Measurements from ENCODE around the gene PDLIM1.

PDLIM1 gene, protein sequence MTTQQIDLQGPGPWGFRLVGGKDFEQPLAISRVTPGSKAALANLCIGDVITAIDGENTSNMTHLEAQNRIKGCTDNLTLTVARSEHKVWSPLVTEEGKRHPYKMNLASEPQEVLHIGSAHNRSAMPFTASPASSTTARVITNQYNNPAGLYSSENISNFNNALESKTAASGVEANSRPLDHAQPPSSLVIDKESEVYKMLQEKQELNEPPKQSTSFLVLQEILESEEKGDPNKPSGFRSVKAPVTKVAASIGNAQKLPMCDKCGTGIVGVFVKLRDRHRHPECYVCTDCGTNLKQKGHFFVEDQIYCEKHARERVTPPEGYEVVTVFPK
- total RNA-seq: 0.24 to 0.46 (median 0.33) reads per million in 4 donors

DNA sequence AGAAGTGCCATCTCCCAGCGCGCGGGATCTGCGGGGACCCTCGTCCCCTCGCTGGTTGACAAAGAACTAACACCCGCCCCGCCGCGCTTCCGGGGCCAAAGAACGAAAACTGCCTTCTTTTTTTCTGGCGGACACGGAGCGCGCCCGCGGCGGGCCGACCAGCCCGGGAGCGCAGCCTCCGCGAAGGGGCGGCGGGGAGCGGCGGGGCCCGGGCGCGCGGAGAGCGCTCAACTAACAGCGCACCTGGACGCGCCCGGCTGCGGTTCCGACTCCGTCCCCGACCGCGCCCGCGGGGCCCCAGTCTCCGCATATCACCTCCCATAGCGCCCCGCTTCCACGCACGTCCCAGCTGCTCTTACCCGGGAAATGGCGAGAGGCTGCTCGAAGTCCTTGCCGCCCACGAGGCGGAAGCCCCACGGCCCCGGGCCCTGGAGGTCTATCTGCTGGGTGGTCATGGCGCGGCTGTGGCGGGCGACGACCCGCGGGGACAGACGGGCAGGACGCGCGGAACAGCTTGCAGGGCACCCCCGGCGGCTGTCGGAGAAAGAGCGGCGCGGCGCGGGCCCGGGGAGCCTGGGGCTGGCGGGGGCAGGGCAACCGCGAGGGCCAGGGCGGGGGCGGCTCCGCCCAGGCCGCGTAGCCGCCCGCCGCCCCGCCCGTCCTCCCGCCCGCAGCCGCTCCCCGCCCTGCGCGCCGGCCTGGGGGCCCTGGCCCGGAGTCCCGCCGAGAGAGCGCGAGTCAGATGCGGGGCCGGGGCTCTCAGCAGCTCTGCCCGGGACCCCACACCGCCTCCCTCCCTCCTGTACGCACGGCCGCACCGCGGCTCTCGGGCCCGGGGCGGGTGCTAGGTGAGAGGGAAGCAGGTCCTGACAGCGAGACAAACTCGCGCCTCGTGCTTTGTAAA, at the start of gene PDLIM1:
PDLIM1 (minus strand) TSS at position 543 of the 904 bp plus-strand sequence; CDS start at position 455, 88 bp downstream.
- DNase-seq: peak in 3 of 5 donors; percentile 5 to 45 (median 6)

- DNase-seq: no peak
Measured at GRCh38 chr10:95339863-95340262, 49.1 kb upstream of the PDLIM1 start.

DNA sequence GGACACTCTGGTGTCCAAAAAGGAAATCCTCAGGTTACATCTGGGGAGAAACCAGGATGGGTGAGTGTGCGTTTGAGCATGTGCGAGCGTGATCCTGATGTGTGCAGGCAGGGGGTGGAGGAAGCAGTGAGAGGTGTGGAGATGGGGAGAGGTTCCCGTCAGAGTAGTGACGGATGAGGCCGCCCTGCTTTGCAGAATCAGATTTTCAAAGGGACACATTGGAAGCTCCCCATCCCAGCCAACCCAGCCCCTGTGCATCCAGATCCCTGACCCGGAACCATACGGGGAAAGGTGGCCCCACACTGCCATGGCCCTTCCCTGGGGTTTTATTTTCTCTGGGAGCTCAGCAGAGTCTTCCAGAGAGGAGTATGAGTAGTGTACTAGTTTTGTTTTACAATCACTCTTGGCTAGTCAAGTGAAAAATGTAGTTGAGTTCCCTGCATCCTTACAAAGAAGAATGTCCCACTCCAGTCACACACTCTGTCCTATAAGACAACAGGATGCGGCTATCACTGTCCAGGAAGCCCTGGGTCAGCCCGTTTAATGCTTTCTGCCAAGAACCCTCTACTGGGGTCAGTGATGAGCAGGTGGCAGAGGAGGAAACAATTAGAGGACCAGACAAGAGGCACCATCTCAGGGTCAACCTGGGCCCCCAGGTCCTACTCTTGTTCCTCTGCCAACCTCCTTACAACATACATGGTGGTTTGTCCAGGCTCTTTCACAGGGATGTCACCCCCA, 46.8 kb upstream of the PDLIM1 start:
- DNase-seq: no peak

DNA sequence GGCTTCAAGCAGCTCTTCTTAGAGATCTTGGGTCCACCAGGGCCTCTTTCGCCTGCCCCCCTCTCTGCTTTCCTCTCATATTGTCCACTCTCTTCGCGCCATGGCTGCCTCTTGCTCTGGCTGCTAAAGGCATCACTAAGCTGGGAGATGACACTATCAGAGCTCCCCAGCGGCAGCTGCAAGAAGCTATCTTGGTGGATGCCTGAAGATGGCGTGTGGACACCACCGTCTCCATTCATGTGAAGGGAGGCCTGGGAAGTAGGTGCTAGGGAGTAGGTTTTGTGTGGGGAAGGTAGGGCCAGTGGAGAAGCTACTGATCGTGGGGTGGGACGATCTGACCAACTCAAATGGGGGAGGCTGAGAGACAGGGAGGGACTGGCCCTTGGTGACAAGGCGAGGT, 45.9 kb upstream of the PDLIM1 start:
- no peak for DNase-seq

- no peak for DNase-seq
Measured at GRCh38 chr10:95335933-95336699, 45.3 kb upstream of the PDLIM1 start.

DNA sequence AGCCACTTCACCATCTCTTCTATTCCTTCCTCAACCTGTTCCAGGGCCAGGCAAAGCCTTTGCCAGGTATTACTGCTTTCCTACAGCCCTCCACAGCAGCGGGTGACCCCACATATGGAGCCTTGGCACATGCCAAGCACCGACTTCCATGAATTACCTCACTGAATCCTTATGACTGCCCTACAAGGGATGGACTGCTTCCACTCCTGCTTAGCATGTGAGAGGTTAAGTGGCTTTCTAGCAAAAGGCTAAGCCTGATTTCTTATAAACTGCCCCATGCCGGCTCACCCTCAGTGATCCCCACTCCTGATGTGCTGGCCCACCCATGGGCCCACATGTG, 44.0 kb upstream of the PDLIM1 start:
- no peak for DNase-seq

DNA sequence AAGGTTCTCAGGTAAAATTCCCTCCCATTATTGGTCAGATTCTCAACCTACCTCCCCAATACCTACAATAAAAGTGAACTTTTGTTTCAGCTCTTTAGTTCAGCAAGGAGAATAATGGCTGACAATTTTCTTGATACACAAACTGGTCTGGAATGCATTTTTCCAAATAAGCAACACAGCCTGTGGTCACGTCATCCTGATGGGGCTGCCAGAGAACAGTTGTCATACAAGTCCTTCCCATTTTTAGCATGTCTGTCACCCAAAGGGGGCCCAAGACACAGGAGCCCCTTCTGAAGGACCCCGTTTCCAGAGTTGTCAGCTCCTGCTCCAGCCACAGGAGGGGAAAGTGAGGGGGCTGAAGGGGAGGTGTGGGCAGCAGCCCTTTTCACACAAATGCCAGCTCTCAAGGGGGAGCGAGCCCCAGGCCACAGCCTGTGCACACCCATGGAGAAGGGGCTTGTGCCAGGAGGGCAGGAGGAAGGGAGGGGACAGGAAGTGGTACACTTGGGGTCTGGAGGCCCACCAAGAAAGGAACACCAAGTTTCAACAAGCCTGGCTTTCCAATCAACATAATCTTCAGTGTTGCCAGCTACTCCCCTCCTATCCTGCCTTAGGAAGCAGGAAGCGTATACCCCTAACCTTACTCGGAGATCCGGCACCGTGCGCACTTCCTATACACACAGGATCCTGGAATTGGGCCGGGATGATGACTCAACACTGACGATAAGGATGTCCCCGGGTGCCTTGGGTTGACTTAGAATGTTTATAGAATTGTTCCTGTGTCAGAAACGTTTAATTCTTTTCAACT, 43.4 kb upstream of the PDLIM1 start:
- no peak for DNase-seq

DNA sequence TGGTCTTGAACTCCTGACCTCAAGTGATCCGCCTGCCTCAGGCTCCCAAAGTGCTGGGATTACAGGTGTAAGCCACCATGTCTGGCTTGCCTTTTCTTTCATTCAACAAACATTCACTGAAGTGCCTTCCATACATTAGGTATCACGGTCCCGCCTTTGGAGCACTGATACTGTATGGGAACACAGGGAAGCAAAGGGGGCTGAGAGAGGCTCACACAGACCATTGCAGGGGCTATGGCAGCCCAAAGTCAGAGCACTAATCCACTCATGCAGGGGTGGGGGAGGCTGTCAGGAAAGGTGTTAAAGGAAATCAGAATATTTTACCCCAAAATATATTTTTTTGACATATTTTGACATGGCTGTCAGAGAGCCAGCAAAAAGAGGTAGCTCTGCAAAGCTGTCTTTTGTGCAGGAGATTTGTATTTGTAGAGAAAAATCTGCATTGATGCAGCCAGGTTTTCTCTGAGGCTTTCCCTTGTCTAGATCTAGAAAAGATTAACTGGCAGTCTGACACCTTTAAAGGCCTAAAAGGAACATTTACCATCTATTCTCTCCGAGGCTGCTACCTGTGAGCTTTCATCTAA, 42.0 kb upstream of the PDLIM1 start:
- no peak for DNase-seq

GRCh38 chr10:95331596-95332130, 40.9 kb upstream of the PDLIM1 start:
- no peak for DNase-seq

DNA sequence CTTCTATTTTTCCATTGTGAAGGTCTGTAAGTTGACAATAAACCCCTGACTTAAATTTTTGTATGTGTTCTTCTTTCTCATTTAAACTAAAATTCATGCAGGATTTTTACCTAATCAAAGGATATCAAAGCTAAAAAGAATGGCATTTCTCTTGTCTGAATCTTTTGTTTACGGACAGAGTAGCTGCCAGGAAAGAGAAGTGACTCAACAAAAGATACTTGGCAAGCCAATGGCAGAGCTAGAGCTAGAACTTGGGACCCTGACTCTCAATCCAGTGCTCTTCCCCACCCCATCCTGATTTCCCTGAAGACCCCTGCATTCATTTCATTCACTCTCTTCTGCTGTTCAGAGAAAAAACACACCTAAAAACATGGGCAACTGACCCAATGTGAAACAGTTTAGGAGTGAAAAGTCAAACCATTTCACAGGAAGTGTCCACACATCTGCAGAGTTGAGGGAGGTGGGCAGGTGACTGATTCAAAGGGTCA, 40.2 kb upstream of the PDLIM1 start:
- DNase-seq: no peak

DNA sequence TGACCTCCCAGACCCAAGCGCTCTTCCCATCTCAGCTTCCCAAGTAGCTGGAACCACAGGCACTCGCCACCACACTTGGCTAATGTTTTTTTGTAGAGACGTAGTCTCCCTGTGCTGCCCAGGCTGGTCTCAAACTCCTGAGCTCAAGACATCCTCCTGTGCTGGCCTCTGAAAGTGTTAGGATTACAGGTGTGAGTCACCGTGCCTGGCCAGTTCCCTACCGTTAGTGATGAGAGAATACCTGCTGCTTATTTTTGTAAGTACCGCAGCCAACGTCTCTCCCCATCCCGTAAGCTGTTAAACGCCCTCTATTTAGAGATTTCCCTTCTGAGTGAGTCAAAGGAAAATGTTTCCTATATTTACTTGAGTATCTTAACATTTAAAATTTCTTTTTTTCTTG, 38.5 kb upstream of the PDLIM1 start:
- DNase-seq: no peak

GRCh38 chr10:95328013-95328412, 37.2 kb upstream of the PDLIM1 start:
- no peak for DNase-seq

- no peak for DNase-seq
Measured at GRCh38 chr10:95327367-95327766, 36.6 kb upstream of the PDLIM1 start.

- DNase-seq: no peak
Measured at GRCh38 chr10:95326396-95326795, 35.6 kb upstream of the PDLIM1 start.

DNA sequence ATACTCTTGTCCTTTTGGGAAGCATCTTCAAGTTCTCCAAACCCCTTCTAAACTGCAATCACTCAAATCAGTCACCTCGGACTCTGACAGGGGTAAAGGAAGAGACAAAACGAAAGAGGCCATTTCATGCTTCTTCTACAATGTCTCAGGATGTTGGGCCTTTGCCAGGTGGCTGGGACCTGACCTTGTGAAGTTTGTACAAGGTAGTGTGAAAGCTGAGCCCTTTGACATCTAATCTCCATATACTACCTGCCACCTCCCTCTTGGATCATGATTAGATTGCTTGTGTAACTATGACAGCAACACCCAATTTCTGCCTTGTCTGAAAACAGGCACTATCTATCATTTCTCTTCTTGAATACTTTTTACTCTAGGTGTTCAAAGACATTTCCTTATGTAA, 35.1 kb upstream of the PDLIM1 start:
- DNase-seq: no peak

DNA sequence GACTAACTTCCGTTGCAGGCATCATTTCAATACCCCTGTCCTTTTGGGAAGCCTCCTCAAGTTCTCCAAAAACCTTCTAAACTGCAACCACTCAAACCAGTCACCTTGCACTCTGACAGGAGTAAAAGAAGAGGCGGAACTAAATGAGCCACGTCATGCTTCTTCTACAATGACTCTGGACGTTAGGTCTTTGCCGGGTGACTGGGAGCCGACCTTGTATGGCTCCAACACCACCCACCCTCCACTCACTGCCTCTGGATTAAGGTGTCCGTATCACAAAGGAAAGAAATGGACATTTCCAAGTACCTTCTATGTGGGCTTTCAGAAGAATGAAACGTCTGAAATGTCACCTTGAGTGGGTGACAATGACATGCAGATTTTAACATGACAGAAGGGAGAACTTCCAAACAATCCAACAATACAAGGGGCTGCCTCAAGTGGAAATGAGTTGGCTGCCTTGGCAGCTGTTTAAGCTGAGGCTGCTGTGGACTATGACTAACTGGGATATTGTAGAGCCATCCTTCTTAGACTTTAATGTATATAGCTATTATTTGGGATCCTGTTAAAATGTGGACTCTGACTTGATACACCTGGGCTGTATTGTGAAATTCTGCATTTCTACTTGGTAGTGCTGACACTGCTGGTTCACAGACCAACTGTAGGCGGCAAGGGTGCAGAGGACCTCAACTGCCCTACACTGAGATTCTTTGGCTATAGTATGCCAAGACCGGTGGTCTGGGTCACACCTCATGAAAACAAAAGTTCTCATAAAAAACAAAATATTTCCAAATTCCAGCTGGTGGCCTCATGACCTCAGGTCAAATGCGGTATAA, 33.8 kb upstream of the PDLIM1 start:
- no peak for DNase-seq

DNA sequence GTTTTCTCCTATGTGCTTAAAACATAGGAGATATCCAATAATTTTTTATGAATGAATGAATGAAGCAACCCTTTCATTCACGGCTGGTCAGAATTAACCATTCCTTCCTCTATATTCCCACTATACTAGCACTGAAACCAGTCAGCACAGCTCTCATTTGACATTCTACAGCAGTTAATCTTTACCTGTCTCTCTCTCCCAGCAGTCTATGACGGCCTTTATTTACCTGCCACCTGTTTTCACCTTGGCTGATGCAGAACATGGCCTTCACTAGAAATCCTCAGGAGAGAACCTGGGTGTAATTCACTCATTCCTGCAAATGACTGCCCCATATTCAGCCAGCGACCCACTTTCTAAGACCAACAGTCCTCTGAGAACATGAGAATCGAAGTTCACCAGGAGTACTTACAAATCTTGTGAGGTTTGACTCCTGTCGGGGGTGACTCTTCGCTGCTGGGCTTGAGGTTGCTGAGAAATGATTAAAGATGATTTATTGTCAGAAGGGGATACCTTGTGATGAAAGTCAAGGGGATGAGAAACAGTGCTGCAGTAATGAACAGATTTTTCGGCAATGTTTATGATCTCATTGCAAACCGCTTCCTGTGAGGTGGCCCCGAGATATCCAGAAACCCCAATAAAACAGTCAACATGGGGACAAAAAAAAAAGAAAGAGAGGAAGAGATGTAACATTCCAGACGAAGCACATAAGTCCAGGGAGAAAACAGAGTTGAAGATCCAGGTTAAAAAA, 30.9 kb upstream of the PDLIM1 start:
- no peak for DNase-seq

- no peak for DNase-seq
Measured at GRCh38 chr10:95319239-95319638, 28.4 kb upstream of the PDLIM1 start.

DNA sequence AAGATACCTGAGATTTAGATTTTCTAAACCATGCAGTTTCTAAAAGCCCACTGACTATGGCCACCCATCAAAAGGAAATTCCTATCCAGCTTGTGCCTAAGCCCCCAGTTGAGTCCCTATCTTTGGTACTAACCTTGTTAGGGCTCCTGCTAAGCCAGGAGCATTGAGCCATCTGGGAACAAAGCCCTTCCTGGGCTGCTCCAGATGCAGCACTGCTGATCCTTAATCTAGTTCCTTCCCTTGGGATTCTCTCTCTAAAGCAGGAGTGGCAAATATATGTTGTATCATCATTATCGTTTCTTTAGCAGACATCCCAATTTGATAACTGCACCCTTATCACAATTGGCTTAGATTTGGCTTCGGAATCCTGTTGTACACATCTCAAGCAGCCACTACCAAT, 24.7 kb upstream of the PDLIM1 start:
- no peak for DNase-seq
